SK-N-SH (cell line): ENCODE data around the gene COX7A1. TPM values are rescaled to one million over a fixed set of nuclear protein-coding genes. Genes with fewer than 3 reads are reported as not detected.

ENCODE experiments used
- CTCF ChIA-PET: fragments of 300-600, 350-600 bp; formaldehyde crosslinking; extraction: SDS; loops from one replicate; lab custom pipeline; 2021; lab: Yijun Ruan, JAX
- POLR2A ChIA-PET: fragments of 350-600 bp; sonication (Branson Sonifier 250); formaldehyde crosslinking; extraction: SDS; loops from one replicate; lab custom pipeline; 2020; ENCODE audit warnings: antibody characterized with exemption, inconsistent platforms; lab: Yijun Ruan, JAX
- DNase-seq: peaks from one replicate; pipeline ENCODE4 v3.0.0; 2012
- H2AFZ ChIP-seq: fragments of 200-600 bp; sonication (generic); 2 replicates; pipeline ENCODE4 v1.8.1; 2016; ENCODE audit warnings: antibody characterized with exemption, mild to moderate bottlenecking, low read depth
- H3F3A ChIP-seq: fragments of 200-600 bp; sonication (generic); replicated peaks from 2 replicates; pipeline ENCODE3; 2016; ENCODE audit warnings: antibody characterized with exemption, mild to moderate bottlenecking; ENCODE audit not compliant: insufficient read depth
- H3K27ac ChIP-seq, 2 experiments: fragments of 200-500 bp in 1 of 2; fragments of 200-600 bp in 1 of 2; sonication (Bioruptor generic) in 1 of 2; sonication (generic), shearing (Covaris generic) in 1 of 2; 2 replicates each; pipeline versions ENCODE4 v1.5.1 to v1.6.1; 2014 to 2016; ENCODE audit warnings: low read depth in 2 of 2, inconsistent platforms in 1 of 2, low read length in 1 of 2, mild to moderate bottlenecking in 1 of 2, mixed read lengths in 1 of 2
- H3K27me3 ChIP-seq: fragments of 200-600 bp; sonication (generic), shearing (Covaris generic); 2 replicates; pipeline ENCODE4 v1.6.1; 2016; ENCODE audit warnings: mixed run types; ENCODE audit not compliant: insufficient read depth
- H3K36me3 ChIP-seq, 2 experiments: fragments of 200-500 bp in 1 of 2; fragments of 200-600 bp in 1 of 2; sonication (Bioruptor generic) in 1 of 2; sonication (generic) in 1 of 2; replicated peaks in 1 of 2; 2 replicates each; pipeline versions ENCODE3 to v1.5.1; 2014 to 2016; ENCODE audit warnings: low read length in 1 of 2, mild to moderate bottlenecking in 1 of 2; ENCODE audit not compliant: insufficient read depth in 2 of 2, control insufficient read depth in 1 of 2
- H3K4me1 ChIP-seq, 2 experiments: fragments of 200-500 bp in 1 of 2; fragments of 200-600 bp in 1 of 2; sonication (Bioruptor generic) in 1 of 2; sonication (generic), shearing (Covaris generic) in 1 of 2; 2 replicates each; pipeline versions ENCODE4 v1.5.1 to v1.6.1; 2014 to 2016; ENCODE audit warnings: low read depth in 1 of 2, low read length in 1 of 2, mixed run types in 1 of 2; ENCODE audit not compliant: insufficient read depth in 2 of 2, control insufficient read depth in 1 of 2
- H3K4me2 ChIP-seq: fragments of 200-600 bp; sonication (generic), shearing (Covaris generic); 2 replicates; pipeline ENCODE4 v1.6.1; 2017; ENCODE audit warnings: mixed run types
- H3K4me3 ChIP-seq, 2 experiments: fragments of 200-500 bp in 1 of 2; fragments of 200-600 bp in 1 of 2; sonication (Bioruptor generic) in 1 of 2; sonication (generic), shearing (Covaris generic) in 1 of 2; 2 replicates each; pipeline versions ENCODE4 v1.5.1 to v1.8.1; 2014 to 2016; ENCODE audit warnings: low read depth in 2 of 2, inconsistent platforms in 1 of 2, low read length in 1 of 2, mild to moderate bottlenecking in 1 of 2, mixed read lengths in 1 of 2, moderate library complexity in 1 of 2
- H3K79me2 ChIP-seq: fragments of 200-600 bp; sonication (generic); 2 replicates; pipeline ENCODE4 v1.8.1; 2017; ENCODE audit warnings: mild to moderate bottlenecking; ENCODE audit not compliant: insufficient read depth
- H3K9ac ChIP-seq: fragments of 200-600 bp; sonication (generic); 2 replicates; pipeline ENCODE4 v1.6.1; 2017; ENCODE audit warnings: mixed run types
- H3K9me2 ChIP-seq: fragments of 200-600 bp; sonication (generic); 2 replicates; pipeline ENCODE4 v1.6.1; 2017; ENCODE audit warnings: mixed run types
- H3K9me3 ChIP-seq: fragments of 200-600 bp; sonication (generic); 2 replicates; pipeline ENCODE4 v1.6.1; 2017; ENCODE audit warnings: mixed run types, mild to moderate bottlenecking, moderate library complexity
- H4K20me1 ChIP-seq: fragments of 200-600 bp; sonication (generic); 2 replicates; pipeline ENCODE4 v1.6.1; 2017; ENCODE audit warnings: mild to moderate bottlenecking, mixed run types; ENCODE audit not compliant: insufficient read depth
- CHD2 ChIP-seq: fragments of 150-350 bp; IDR thresholded peaks from 2 replicates; pipeline ENCODE4 v1.6.1; 2018; ENCODE audit warnings: low read length; ENCODE audit not compliant: partially characterized antibody
- ELF1 ChIP-seq: IDR thresholded peaks from 2 replicates; pipeline ENCODE4 v1.4.0; 2012
- EZH2phosphoT487 ChIP-seq: fragments of 200-600 bp; sonication (generic); IDR thresholded peaks from 2 replicates; pipeline ENCODE4 v1.6.1; 2017; ENCODE audit warnings: low read depth, mixed run types, mild to moderate bottlenecking, antibody characterized with exemption, moderate library complexity, borderline replicate concordance
- FOSL2 ChIP-seq: IDR thresholded peaks from 2 replicates; pipeline ENCODE4 v1.4.0; 2012; ENCODE audit warnings: low read depth, mild to moderate bottlenecking, moderate library complexity, borderline replicate concordance
- FOXM1 ChIP-seq: IDR thresholded peaks from 2 replicates; pipeline ENCODE4 v1.4.0; 2012; ENCODE audit warnings: low read depth, mild to moderate bottlenecking
- GATA2 ChIP-seq: sonication (generic); formaldehyde crosslinking; IDR thresholded peaks from 2 replicates; pipeline ENCODE4 v1.5.0; 2020; ENCODE audit warnings: mild to moderate bottlenecking, missing genetic modification reagents
- IRF3 ChIP-seq: fragments of 150-350 bp; IDR thresholded peaks from 2 replicates; pipeline ENCODE4 v1.6.1; 2016; ENCODE audit warnings: mild to moderate bottlenecking, low read depth, low read length
- MAX ChIP-seq: IDR thresholded peaks from 2 replicates; pipeline ENCODE4 v1.4.0; 2012; ENCODE audit warnings: low read depth
- MEF2A ChIP-seq: IDR thresholded peaks from 2 replicates; pipeline ENCODE4 v1.4.0; 2012; ENCODE audit warnings: low read depth, borderline replicate concordance
- NFIC ChIP-seq: IDR thresholded peaks from 2 replicates; pipeline ENCODE4 v1.4.0; 2012; ENCODE audit warnings: borderline replicate concordance
- NRF1 ChIP-seq: IDR thresholded peaks from 2 replicates; pipeline ENCODE4 v1.6.1; 2012; ENCODE audit warnings: low read depth, mild to moderate bottlenecking, low read length
- POLR2AphosphoS5 ChIP-seq: IDR thresholded peaks from 2 replicates; pipeline ENCODE4 v1.6.1; 2012; ENCODE audit warnings: low read depth, low read length
- RAD21 ChIP-seq: IDR thresholded peaks from 2 replicates; pipeline ENCODE4 v1.6.1; 2012; ENCODE audit warnings: mild to moderate bottlenecking, low read length
- REST ChIP-seq: IDR thresholded peaks from 2 replicates; pipeline ENCODE4 v1.6.1; 2012; ENCODE audit warnings: mild to moderate bottlenecking, low read depth, low read length, moderate library complexity
- RFX5 ChIP-seq: IDR thresholded peaks from 2 replicates; pipeline ENCODE4 v1.6.1; 2012; ENCODE audit warnings: mild to moderate bottlenecking, improper control_type of control experiment, low read length
- SIN3A ChIP-seq: IDR thresholded peaks from 2 replicates; pipeline ENCODE4 v1.6.1; 2012; ENCODE audit warnings: low read depth, mild to moderate bottlenecking, low read length, moderate library complexity, borderline replicate concordance
- TAF1 ChIP-seq: IDR thresholded peaks from 2 replicates; pipeline ENCODE4 v1.6.1; 2012; ENCODE audit warnings: low read depth, mild to moderate bottlenecking, low read length, moderate library complexity, borderline replicate concordance
- TEAD4 ChIP-seq: IDR thresholded peaks from 2 replicates; pipeline ENCODE4 v1.4.0; 2012; ENCODE audit warnings: mild to moderate bottlenecking, borderline replicate concordance; ENCODE audit not compliant: insufficient read depth
- YY1 ChIP-seq: IDR thresholded peaks from 2 replicates; pipeline ENCODE4 v1.4.0; 2012; ENCODE audit warnings: low read depth, mild to moderate bottlenecking
- ZBTB33 ChIP-seq: IDR thresholded peaks from 2 replicates; pipeline ENCODE4 v1.4.0; 2012; ENCODE audit warnings: low read depth, borderline replicate concordance
- WGBS: methylation state at CpG from one replicate; pipeline ENCODE4 v1.1.6; 2017; ENCODE audit warnings: low lambda C conversion rate; 5-methylcytosine and 5-hydroxymethylcytosine counted together
- polyA plus RNA-seq, 3 experiments: library from polyadenylated mRNA; depleted of rRNA; stranded (reverse); fragments of >200 nt; gene quantifications; 2 replicates each; pipeline ENCODE4 v1.2.3, GENCODE V29; 2012

COX7A1 gene
- polyA plus RNA-seq, 1 of the 3 experiments (the other 2 are of a cell fraction): not detected

- TF ChIP-seq REST (no peak), GATA2 (no peak), RAD21 (no peak), TEAD4 (no peak), MEF2A (no peak), POLR2AphosphoS5 (no peak), NRF1 (no peak), FOXM1 (no peak), MAX (no peak), CHD2 (no peak)
Measured at GRCh38 chr19:36112678-36113077, 39.6 kb downstream of the COX7A1 start (continued).

GRCh38 chr19:36111200-36111539, 41.1 kb downstream of the COX7A1 start:
- no peaks in the 10 kb centered on the region for H4K20me1 ChIP-seq
- H3K9me3 ChIP-seq: no peaks in the 10 kb centered on the region
- H3K4me3 ChIP-seq: no peak overlapping the region
- peaks cover 16% of the 10 kb centered on the region; the same call in 1 of the 2 replicates for H3K79me2 ChIP-seq
- ChIA-PET CTCF (no interaction called here), POLR2A (no interaction called here)
- no peaks in the 10 kb centered on the region for H3F3A ChIP-seq
- no peak overlapping the region for H3K27ac ChIP-seq
- no peak for TF ChIP-seq IRF3
- no peak for TF ChIP-seq FOSL2
- TF ChIP-seq FOXM1: no peak
- TF ChIP-seq YY1: no peak
- no peak for TF ChIP-seq NFIC
- TF ChIP-seq SIN3A: no peak
- no peak for TF ChIP-seq ZBTB33
- no peak for TF ChIP-seq NRF1
- TF ChIP-seq ELF1: no peak
- no peak for TF ChIP-seq RFX5
- no peak for TF ChIP-seq TAF1
- no peak for TF ChIP-seq EZH2phosphoT487
- no peak for DNase-seq
- H2AFZ ChIP-seq: no peak overlapping the region
- 85% methylated on average over 8 of the region's 13 CpGs for WGBS
- no peak overlapping the region for H3K4me2 ChIP-seq
- H3K36me3 ChIP-seq: peaks cover 4 to 21% of the 10 kb centered on the region in 2 experiments
- H3K9ac ChIP-seq: no peak overlapping the region
- peaks cover 2 to 16% of the 10 kb centered on the region in 2 experiments; a peak in 1 of 4 replicates for H3K4me1 ChIP-seq
- H3K27me3 ChIP-seq: no peaks in the 10 kb centered on the region
- no peaks in the 10 kb centered on the region for H3K9me2 ChIP-seq
